OCI-LY7 (cell line): ENCODE measurements around the gene CNGA4. TPM values are rescaled to one million over a fixed set of nuclear protein-coding genes. Genes with fewer than 3 reads are reported as not detected.

Experiments used
- BruUV-seq: library from RNA; stranded (reverse); fragments of 400-500 nt; replicated peaks from 2 replicates; lab custom pipeline; 2021; lab: Mats Ljungman, UMichigan
- CTCF ChIA-PET: fragments of 300-600 bp; sonication (Branson Sonifier 250); formaldehyde crosslinking; loops from one replicate; lab custom pipeline; 2022; ENCODE audit warnings: antibody characterized with exemption; ENCODE audit not compliant: unreplicated experiment; lab: Charles Lee
- POLR2A ChIA-PET: fragments of 300-600 bp; sonication (Branson Sonifier 250); formaldehyde crosslinking; loops from one replicate; lab custom pipeline; 2022; ENCODE audit warnings: antibody characterized with exemption; lab: Charles Lee
- DNase-seq: peaks from one replicate; pipeline ENCODE4 v3.0.0-alpha.2; 2015; ENCODE audit warnings: low spot score
- H2AFZ ChIP-seq: fragments of 200-600 bp; sonication (generic), shearing (Covaris generic); 2 replicates; pipeline ENCODE4 v1.6.1; 2014; ENCODE audit warnings: mild to moderate bottlenecking, antibody characterized with exemption, low read length, moderate library complexity
- H3K27ac ChIP-seq: fragments of 200-600 bp; sonication (generic); 2 replicates; pipeline ENCODE4 v1.5.1; 2014; ENCODE audit warnings: mixed run types, low read depth, mild to moderate bottlenecking, moderate library complexity, low read length, inconsistent platforms; ENCODE audit not compliant: poor library complexity, severe bottlenecking
- H3K36me3 ChIP-seq: fragments of 200-600 bp; sonication (generic); 2 replicates; pipeline ENCODE4 v1.6.1; 2014; ENCODE audit warnings: mild to moderate bottlenecking, antibody characterized with exemption, low read length, moderate library complexity, mixed read lengths; ENCODE audit not compliant: insufficient read depth
- H3K4me1 ChIP-seq: fragments of 200-600 bp; sonication (generic); 2 replicates; pipeline ENCODE4 v1.5.1; 2014; ENCODE audit warnings: mild to moderate bottlenecking, low read length; ENCODE audit not compliant: insufficient read depth, poor library complexity, severe bottlenecking
- H3K4me2 ChIP-seq: fragments of 200-600 bp; sonication (generic); 2 replicates; pipeline ENCODE4 v1.6.1; 2014; ENCODE audit warnings: mild to moderate bottlenecking, low read length
- H3K4me3 ChIP-seq: fragments of 200-600 bp; sonication (generic); 2 replicates; pipeline ENCODE4 v1.5.1; 2014; ENCODE audit warnings: mild to moderate bottlenecking, low read depth, low read length; ENCODE audit not compliant: poor library complexity, severe bottlenecking
- H3K79me2 ChIP-seq: fragments of 200-600 bp; sonication (generic); 2 replicates; pipeline ENCODE4 v1.6.1; 2016; ENCODE audit warnings: low read depth, mild to moderate bottlenecking, low read length, moderate library complexity, mixed read lengths; ENCODE audit not compliant: insufficient read depth
- H3K9me2 ChIP-seq: fragments of 200-600 bp; sonication (generic); 2 replicates; pipeline ENCODE4 v1.6.1; 2016; ENCODE audit warnings: mild to moderate bottlenecking, low read length, mixed read lengths; ENCODE audit not compliant: insufficient read depth
- H3K9me3 ChIP-seq: fragments of 200-600 bp; sonication (generic); 2 replicates; pipeline ENCODE4 v1.6.1; 2014; ENCODE audit warnings: mild to moderate bottlenecking, mixed run types, low read length, mixed read lengths
- H4K20me1 ChIP-seq: fragments of 200-600 bp; sonication (generic); 2 replicates; pipeline ENCODE4 v1.6.1; 2014; ENCODE audit warnings: mild to moderate bottlenecking, antibody characterized with exemption, low read length, moderate library complexity, mixed read lengths; ENCODE audit not compliant: insufficient read depth
- EZH2phosphoT487 ChIP-seq: fragments of 200-600 bp; sonication (generic); IDR thresholded peaks from 2 replicates; pipeline ENCODE4 v1.6.1; 2018; ENCODE audit warnings: low read depth, borderline replicate concordance, mild to moderate bottlenecking, mixed run types, antibody characterized with exemption, low read length, moderate library complexity, mixed read lengths
- intact Hi-C: fragments of 100-400 bp; cut with micrococcal nuclease; formaldehyde crosslinking; loops from one replicate; pipeline ENCODE4 v1.10.0; 2022; ENCODE audit not compliant: unreplicated experiment
- total RNA-seq, 2 experiments: library from RNA; depleted of rRNA in 1 of 2; stranded (reverse); fragments of >200 nt in 1 of 2; shearing (Covaris generic) in 1 of 2; gene quantifications; 2 replicates each; pipeline ENCODE4 v1.2.3, GENCODE V29; 2014 to 2022
- TF ChIP-seq, protein P1 (sequence below): fragments of 200-600 bp; sonication (generic); conservative IDR thresholded peaks from 2 replicates; pipeline ENCODE4 v1.5.1; 2014; ENCODE audit warnings: mild to moderate bottlenecking, antibody characterized with exemption, low read length, moderate library complexity, mixed read lengths

Gene CNGA4
- total RNA-seq, 2 experiments from 2014 or later: 0.28 to 0.97 TPM

DNA sequence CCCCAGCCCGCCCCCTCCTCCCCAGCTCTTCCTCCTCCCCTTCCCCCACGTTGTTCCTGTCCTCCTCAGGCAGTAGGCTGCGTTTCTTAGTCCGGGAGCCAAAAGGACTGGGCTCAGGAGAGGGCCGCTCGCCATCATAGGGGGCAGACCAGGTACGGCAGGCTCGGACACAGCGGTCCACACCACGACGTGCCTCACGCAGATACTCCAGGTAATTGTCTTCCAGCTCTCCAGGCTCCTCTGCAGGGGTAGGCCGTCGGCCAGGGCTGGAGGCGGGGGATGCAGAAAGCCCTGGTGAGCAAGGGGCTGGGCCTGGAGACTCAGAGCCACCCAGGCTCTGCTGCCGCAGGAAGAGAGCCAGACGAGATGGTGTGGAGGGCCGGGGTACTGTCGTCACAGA lies 21.2 kb upstream of the CNGA4 start:
- ChIA-PET POLR2A (interaction anchor here (2.2 kb wide), 1 partner anchor 9 kb away, joined by 9 read pairs; no protein-coding TSS in a partner anchor), CTCF (interaction anchor here (1.1 kb wide), 1 partner anchor 8 kb away, joined by 3 read pairs; no protein-coding TSS in a partner anchor)
- no peak for DNase-seq
- H3K4me1 ChIP-seq: no peaks in the 10 kb centered on the region
- no peaks in the 10 kb centered on the region for H3K79me2 ChIP-seq
- no peak overlapping the region for H2AFZ ChIP-seq
- no peaks in the 10 kb centered on the region for H3K9me2 ChIP-seq
- TF ChIP-seq, protein P1, sequence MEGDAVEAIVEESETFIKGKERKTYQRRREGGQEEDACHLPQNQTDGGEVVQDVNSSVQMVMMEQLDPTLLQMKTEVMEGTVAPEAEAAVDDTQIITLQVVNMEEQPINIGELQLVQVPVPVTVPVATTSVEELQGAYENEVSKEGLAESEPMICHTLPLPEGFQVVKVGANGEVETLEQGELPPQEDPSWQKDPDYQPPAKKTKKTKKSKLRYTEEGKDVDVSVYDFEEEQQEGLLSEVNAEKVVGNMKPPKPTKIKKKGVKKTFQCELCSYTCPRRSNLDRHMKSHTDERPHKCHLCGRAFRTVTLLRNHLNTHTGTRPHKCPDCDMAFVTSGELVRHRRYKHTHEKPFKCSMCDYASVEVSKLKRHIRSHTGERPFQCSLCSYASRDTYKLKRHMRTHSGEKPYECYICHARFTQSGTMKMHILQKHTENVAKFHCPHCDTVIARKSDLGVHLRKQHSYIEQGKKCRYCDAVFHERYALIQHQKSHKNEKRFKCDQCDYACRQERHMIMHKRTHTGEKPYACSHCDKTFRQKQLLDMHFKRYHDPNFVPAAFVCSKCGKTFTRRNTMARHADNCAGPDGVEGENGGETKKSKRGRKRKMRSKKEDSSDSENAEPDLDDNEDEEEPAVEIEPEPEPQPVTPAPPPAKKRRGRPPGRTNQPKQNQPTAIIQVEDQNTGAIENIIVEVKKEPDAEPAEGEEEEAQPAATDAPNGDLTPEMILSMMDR: no peak
- no peak for TF ChIP-seq EZH2phosphoT487
- no TSS peak for BruUV-seq
- intact Hi-C loops: no loop called here
- H3K36me3 ChIP-seq: peaks cover 81% of the 10 kb centered on the region
- no peak overlapping the region for H3K27ac ChIP-seq
- no peaks in the 10 kb centered on the region for H3K9me3 ChIP-seq
- H3K4me2 ChIP-seq: no peak overlapping the region
- H3K4me3 ChIP-seq: no peak overlapping the region
- H4K20me1 ChIP-seq: no peaks in the 10 kb centered on the region

- peaks cover 91% of the 10 kb centered on the region for H3K36me3 ChIP-seq
- no peaks in the 10 kb centered on the region for H4K20me1 ChIP-seq
- H3K4me1 ChIP-seq: no peaks in the 10 kb centered on the region
- no peaks in the 10 kb centered on the region for H3K9me2 ChIP-seq
- DNase-seq: no peak
- no peak for TF ChIP-seq EZH2phosphoT487
- TF ChIP-seq, protein P1: no peak
- no peak overlapping the region for H3K4me3 ChIP-seq
- ChIA-PET CTCF (no interaction called here), POLR2A (interaction anchor here (0.5 to 1.2 kb wide), 2 partner anchors 10 to 14 kb away, joined by 3 to 7 read pairs; no protein-coding TSS in a partner anchor)
- no peaks in the 10 kb centered on the region for H3K79me2 ChIP-seq
- intact Hi-C loops: no loop called here
- no peaks in the 10 kb centered on the region for H3K9me3 ChIP-seq
- no TSS peak for BruUV-seq
- no peak overlapping the region for H3K27ac ChIP-seq
- H3K4me2 ChIP-seq: no peak overlapping the region
- H2AFZ ChIP-seq: no peak overlapping the region
Observed at GRCh38 chr11:6219359-6219758, 19.5 kb upstream of the CNGA4 start.

GRCh38 chr11:6223854-6224253 lies 15.0 kb upstream of the CNGA4 start:
- no peak for DNase-seq
- Histone ChIP-seq H3K4me2 (no peak overlapping the region), H2AFZ (no peak overlapping the region), H3K4me3 (no peak overlapping the region), H3K27ac (no peak overlapping the region), H3K79me2 (no peaks in the 10 kb centered on the region), H3K4me1 (no peaks in the 10 kb centered on the region), H3K9me2 (no peaks in the 10 kb centered on the region), H3K9me3 (no peaks in the 10 kb centered on the region), H4K20me1 (no peaks in the 10 kb centered on the region), H3K36me3 (peaks cover 53% of the 10 kb centered on the region)
- TF ChIP-seq, protein P1: no peak
- TF ChIP-seq EZH2phosphoT487: no peak
- ChIA-PET CTCF (interaction anchor here (0.6 kb wide), 1 partner anchor 10 kb away, joined by 3 read pairs; no protein-coding TSS in a partner anchor), POLR2A (interaction anchor here (1.7 kb wide), 2 partner anchors 10 to 13 kb away, joined by 4 to 6 read pairs; no protein-coding TSS in a partner anchor)
- BruUV-seq: no TSS peak
- intact Hi-C loops: no loop called here
